ENCODE measurements around the gene EYA3. TPM values are rescaled to one million over a fixed set of nuclear protein-coding genes. Genes with fewer than 3 reads are reported as not detected.

The EYA3 gene
- total and polyA plus RNA-seq, 10 of the 15 experiments (the other 5 are each of a cell fraction or from before 2014, with no cell fraction given) = 13.0 to 46.6 (median 23.4) TPM

DNA sequence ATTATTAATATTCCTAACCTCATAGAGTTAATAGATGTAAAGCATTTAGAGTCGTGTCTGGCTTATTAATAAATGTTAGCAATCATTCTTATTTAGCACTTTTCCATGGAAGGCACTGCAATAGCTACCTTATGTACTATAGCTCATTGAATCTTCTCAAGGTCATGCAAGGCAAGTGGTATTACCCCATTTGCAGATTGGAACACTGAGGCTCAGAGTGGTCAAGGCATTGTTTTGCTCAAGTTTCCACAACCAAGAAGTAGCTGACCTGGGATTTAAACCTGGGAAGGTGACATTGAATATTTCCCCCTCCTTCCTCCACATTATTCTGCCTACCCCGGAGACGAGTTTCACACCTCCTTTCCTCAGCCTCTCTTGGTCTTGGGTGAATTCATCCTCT, 37.8 kb upstream of the EYA3 start (continued):
- TF ChIP-seq POU2F2 (IDR thresholded peaks at IDR 0.05; ENCODE audit: borderline replicate concordance, low read depth, low read length) (no peak), ZBTB4 (CRISPR knock-in tag; IDR thresholded peaks at IDR 0.05) (no peak), PML (IDR thresholded peaks at IDR 0.05; ENCODE audit: low read length) (no peak), CREM (IDR thresholded peaks at IDR 0.05; ENCODE audit: low read depth) (no peak), FOXK2 (IDR thresholded peaks at IDR 0.05) (no peak), NFIC (IDR thresholded peaks at IDR 0.05; ENCODE audit: low read depth, low read length) (no peak)
- TF ChIP-seq, protein P1, sequence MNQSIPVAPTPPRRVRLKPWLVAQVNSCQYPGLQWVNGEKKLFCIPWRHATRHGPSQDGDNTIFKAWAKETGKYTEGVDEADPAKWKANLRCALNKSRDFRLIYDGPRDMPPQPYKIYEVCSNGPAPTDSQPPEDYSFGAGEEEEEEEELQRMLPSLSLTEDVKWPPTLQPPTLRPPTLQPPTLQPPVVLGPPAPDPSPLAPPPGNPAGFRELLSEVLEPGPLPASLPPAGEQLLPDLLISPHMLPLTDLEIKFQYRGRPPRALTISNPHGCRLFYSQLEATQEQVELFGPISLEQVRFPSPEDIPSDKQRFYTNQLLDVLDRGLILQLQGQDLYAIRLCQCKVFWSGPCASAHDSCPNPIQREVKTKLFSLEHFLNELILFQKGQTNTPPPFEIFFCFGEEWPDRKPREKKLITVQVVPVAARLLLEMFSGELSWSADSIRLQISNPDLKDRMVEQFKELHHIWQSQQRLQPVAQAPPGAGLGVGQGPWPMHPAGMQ (IDR thresholded peaks at IDR 0.05; ENCODE audit: borderline replicate concordance) = no peak

- BruUV-seq (replicated peaks) = no TSS peak
- in situ Hi-C loops (cut with MboI) = no loop called here
- ATAC-seq (no peak), FAIRE-seq (no peak), DNase-seq (ENCODE audit: low read depth, low spot score) (no peak)
- TF ChIP-seq SPI1 (IDR thresholded peaks at IDR 0.05; ENCODE audit: borderline replicate concordance, insufficient read depth, low read depth, low read length) (peak; percentile 24; the same call in 1 of the 2 replicates), RAD21 (IDR thresholded peaks at IDR 0.05; ENCODE audit: insufficient read depth, low read depth, low read length) (no peak)
- CTCF ChIA-PET = interaction anchor here (1.5 kb wide), 1 partner anchor 12 kb away, joined by 5 read pairs; no protein-coding TSS in a partner anchor
- WGBS (ENCODE audit: insufficient coverage, insufficient replicate concordance, low lambda C conversion rate, missing lambda C conversion rate) = 65% methylated on average over 4 of the region's 4 CpGs
- intact Hi-C loops (cut with micrococcal nuclease; ENCODE audit: unreplicated experiment) = no loop called here
- Histone ChIP-seq H3K79me2 (ENCODE audit: control insufficient read depth, insufficient read depth, low read length) (no peaks in the 10 kb centered on the region), H2AFZ (ENCODE audit: control insufficient read depth, low read depth, low read length) (no peak overlapping the region), H3K9me3 (replicated peaks; ENCODE audit: control insufficient read depth, insufficient read depth, low read length) (no peaks in the 10 kb centered on the region), H4K20me1 (ENCODE audit: control insufficient read depth, insufficient read depth) (no peaks in the 10 kb centered on the region), H3K4me2 (ENCODE audit: control insufficient read depth, insufficient read depth) (no peak overlapping the region), H3K4me1 (ENCODE audit: control insufficient read depth, insufficient read depth, low read length) (peaks cover 28% of the 10 kb centered on the region), H3K27me3 (replicated peaks in 1 of 2; ENCODE audit: control insufficient read depth in 2 of 2, insufficient read depth in 2 of 2, low read length in 1 of 2) (no peaks in the 10 kb centered on the region), H3K9ac (ENCODE audit: control insufficient read depth, insufficient read depth, low read length) (no peak overlapping the region), H3K27ac (ENCODE audit: control insufficient read depth, insufficient read depth) (no peak overlapping the region), H3K36me3 (ENCODE audit: control insufficient read depth in 2 of 2, insufficient read depth in 2 of 2, low read length in 1 of 2) (no peaks in the 10 kb centered on the region), H3K4me3 (no peak overlapping the region)
- RAD21 ChIA-PET (ENCODE audit: unreplicated experiment) = no interaction called here
- SMC1A ChIA-PET (ENCODE audit: uncharacterized antibody, unreplicated experiment) = no interaction called here
- POLR2A ChIA-PET = no interaction called here
Observed at GRCh38 chr1:28123461-28123961, 35.1 kb upstream of the EYA3 start.
